ENCODE measurements around the gene MYLK2.

Gene MYLK2

DNA sequence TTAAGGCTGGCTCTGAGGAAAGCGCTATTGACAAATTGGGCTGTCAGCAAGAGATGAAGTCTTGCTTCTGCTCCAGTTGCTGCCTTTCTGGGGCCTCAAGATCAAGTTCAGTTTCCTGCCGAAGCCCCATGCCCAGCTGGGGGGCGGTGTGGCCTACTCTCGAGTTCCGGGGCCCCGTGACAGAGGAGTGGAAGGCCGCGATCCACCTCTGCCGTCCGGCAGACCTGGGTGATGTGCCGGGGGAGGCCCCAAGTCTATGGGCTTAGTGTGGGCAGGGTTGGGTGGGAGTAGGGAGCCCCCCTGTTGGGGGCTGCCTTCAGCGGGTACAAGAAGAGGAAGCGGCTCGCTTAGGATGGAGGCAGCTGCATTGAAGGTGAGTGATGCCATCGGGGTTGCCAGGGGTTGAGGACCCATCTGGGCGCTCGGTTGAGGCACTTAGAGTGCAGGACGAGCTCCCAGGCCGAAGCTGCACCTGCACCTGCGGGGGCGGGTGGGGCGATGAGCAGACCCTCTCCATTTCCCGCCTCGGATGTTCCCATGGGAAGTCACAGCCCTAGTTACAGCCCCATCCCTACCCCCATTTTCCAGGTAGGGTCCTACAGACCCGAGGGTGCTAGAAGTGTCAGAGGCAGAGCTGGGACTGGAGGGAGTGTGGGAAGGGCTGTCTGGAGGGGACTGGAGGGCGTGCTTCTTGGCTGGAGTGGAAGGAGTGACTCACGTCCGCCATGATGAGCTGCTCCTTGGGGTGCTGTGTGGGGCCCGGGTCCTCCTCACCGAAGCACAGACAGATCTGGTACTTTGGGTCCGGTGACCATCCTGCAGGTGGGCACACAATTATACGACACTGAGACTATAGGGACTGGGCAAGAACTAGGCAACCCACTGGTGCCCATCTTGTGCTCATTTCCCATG is 29.2 kb downstream of the MYLK2 start:
- H3K4me3 ChIP-seq (ENCODE audit: low read depth, low read length) = no peak overlapping the region
- TF ChIP-seq, protein P1, sequence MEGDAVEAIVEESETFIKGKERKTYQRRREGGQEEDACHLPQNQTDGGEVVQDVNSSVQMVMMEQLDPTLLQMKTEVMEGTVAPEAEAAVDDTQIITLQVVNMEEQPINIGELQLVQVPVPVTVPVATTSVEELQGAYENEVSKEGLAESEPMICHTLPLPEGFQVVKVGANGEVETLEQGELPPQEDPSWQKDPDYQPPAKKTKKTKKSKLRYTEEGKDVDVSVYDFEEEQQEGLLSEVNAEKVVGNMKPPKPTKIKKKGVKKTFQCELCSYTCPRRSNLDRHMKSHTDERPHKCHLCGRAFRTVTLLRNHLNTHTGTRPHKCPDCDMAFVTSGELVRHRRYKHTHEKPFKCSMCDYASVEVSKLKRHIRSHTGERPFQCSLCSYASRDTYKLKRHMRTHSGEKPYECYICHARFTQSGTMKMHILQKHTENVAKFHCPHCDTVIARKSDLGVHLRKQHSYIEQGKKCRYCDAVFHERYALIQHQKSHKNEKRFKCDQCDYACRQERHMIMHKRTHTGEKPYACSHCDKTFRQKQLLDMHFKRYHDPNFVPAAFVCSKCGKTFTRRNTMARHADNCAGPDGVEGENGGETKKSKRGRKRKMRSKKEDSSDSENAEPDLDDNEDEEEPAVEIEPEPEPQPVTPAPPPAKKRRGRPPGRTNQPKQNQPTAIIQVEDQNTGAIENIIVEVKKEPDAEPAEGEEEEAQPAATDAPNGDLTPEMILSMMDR (IDR thresholded peaks at IDR 0.05; ENCODE audit: borderline replicate concordance, insufficient read depth, low read depth, low read length) = no peak

DNA sequence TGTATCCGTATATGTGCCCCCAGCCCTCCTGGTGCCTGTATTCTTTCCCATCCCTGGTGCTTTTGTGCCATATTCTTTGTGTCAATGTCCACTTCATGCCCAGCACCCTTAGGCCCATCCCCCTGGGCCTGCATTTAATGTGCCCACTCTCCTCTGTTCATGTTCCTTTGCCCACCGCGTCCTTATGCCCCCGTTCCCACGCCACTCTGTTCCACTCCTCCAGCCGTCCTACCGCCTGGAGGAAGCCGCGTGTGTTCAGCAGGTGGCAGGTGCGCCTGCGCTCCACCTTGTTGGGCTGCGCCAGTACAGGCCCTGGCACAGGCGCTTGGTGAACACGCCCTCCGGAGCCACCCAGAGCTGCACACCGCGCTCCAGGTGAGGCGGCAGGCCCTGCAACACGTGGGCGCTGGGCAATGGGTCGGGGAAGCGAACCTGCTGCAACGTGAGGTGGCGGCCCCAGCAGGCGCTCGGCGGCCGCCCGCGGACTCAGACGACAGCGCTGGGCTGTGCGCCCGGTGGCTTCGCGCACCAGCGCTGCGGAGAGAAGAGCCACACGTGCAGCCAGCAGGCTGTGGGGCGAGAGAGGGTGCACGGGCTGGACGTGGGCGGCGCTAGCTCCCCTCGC is 30.3 kb downstream of the MYLK2 start:
- TF ChIP-seq, protein P1 (IDR thresholded peaks at IDR 0.05; ENCODE audit: borderline replicate concordance, insufficient read depth, low read depth, low read length) = no peak
- H3K4me3 ChIP-seq (ENCODE audit: low read depth, low read length) = no peak overlapping the region

DNA sequence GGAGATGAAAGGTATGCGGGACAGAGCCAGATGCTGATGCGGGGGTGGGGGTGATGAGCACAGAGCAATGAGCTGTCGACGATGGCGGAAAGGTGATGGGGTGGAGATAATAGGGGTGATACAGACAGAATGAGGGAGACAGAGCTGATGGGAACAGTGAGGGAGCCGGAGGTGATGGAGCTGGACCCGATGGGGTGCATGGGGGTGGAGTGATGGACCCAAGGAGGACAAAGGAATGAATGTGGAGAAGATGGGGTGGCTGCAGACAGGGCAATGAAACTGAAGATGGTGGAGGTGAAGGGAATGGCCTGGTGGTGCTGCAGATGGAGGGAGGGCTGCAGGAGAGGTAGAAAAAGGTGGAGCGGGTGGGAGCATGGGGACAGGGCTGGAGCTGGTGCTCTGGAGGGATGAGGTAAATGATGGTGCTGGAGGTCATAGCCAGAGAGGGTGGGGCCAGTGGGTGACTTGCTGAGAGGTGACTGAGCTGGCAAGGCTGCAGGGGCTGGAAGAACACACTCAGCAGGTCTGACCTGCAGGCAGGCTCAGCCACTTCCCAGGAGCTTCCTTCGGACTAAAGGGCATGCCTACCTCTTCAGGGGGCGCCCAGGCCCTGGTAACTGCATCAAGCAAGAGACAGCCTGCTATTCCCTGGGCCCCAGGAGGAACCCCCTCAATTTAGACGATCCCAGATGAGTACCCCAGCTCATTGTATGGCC is 32.2 kb downstream of the MYLK2 start:
- TF ChIP-seq, protein P1 (IDR thresholded peaks at IDR 0.05; ENCODE audit: borderline replicate concordance, insufficient read depth, low read depth, low read length) = no peak
- no peak overlapping the region for H3K4me3 ChIP-seq (ENCODE audit: low read depth, low read length)

DNA sequence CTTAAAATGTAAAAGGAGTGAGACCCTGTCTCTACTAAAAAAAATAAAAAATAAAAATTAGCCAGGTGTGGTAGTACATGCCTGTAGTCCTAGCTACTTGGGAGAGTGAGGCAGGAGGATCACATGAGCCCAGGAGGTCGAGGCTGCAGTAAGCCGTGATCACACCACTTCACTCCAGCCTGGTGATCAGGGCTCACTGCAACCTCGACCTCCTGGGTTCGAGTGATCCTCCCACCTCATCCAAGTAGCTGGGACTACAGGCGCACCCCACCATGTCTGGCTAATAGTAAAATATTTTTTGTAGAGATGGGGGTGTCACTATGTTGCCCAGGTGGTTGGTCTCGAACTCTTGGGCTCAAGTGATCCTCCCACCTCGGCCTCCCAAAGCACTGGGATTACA is 34.3 kb downstream of the MYLK2 start:
- TF ChIP-seq, protein P1 (IDR thresholded peaks at IDR 0.05; ENCODE audit: borderline replicate concordance, insufficient read depth, low read depth, low read length) = no peak
- H3K4me3 ChIP-seq (ENCODE audit: low read depth, low read length) = no peak overlapping the region

DNA sequence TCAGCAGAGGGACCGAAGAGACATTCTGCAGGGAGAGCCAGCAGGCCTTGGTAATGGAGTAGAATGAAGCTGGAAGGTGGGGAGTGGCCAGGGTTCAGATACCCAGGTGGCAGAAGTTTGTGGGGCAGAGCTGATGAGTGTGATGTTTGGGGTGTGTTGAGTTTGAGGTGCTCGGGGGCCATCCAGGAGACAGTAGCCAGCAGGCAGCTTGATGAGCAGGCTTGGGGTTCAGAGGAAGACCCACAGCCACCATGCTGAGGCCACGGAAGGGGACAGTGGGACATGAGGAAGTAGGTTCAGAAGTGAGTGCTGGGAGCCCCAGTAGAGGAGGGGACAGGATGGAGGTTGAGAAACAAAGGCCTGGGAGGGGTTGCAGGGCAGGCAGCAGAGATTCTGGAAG is 37.4 kb downstream of the MYLK2 start:
- TF ChIP-seq, protein P1 (IDR thresholded peaks at IDR 0.05; ENCODE audit: borderline replicate concordance, insufficient read depth, low read depth, low read length) = no peak
- no peak overlapping the region for H3K4me3 ChIP-seq (ENCODE audit: low read depth, low read length)

DNA sequence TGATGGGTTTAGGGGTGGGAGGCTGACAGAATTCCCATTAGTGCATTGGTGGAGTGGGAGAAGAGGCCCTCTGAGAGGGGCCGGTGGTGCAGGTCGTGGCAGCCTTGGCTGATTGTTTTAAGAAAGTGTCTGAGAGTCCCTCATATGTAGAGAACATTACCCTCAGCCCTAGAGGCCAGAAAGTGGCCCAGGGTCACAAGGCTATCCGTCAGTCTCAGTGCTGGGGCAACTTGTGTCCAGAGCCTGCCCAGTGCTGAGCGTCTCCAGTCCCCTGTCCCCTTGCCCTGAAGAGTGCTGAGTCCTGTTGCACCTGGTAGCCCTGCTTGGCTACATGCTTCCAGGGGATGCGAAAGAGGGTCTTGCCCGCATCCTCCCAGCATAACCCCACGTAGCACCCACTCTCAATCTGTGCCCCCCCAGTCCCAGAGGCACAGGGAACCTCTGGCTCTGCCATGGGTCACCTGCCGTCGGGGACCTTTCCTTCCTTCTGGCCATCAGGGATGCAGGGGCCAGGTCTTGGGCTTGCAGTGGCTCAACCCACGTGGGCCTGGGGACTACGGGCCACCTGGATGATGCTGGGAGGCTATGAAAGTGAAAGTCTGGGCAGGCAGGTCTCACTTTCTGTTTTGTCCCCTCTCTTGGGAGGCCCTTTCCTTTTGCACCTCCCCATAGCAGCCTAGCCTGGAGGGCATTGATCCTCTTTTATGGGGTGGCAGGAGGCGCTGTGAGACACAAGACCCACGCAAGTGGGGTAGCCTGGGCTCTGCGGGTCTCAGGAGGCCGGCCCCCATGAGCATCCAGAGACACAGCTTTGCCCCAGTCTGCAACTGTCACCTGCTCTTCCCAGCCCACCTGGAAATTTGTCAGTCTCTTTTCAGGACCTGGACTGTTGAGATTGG is 39.0 kb downstream of the MYLK2 start:
- TF ChIP-seq, protein P1 (IDR thresholded peaks at IDR 0.05; ENCODE audit: borderline replicate concordance, insufficient read depth, low read depth, low read length) = no peak
- no peak overlapping the region for H3K4me3 ChIP-seq (ENCODE audit: low read depth, low read length)
